Measurements from ENCODE around the gene NUSAP1. TPM values are rescaled to one million over a fixed set of nuclear protein-coding genes. Genes with fewer than 3 reads are reported as not detected.

Gene NUSAP1
- polyA plus RNA-seq, 3 donors = 2.4 to 4.0 (median 3.5) TPM

- Mint-ChIP-seq H3K4me1 (peaks cover 8% of the 10 kb centered on the region), H3K9me3 (no peaks in the 10 kb centered on the region), H3K36me3 (peaks cover 2 to 17% of the 10 kb centered on the region in 2 donors), H3K27ac (peak overlapping the region; percentile 8 to 77 (median 46)), H3K27me3 (ENCODE audit: low read depth in 3 of 3) (peaks cover 0 to 2% (median 0%) of the 10 kb centered on the region in 3 donors), H3K4me3 (no peak overlapping the region)
- H3K27me3 ChIP-seq (ENCODE audit: control insufficient read depth in 2 of 2, insufficient read depth in 2 of 2, low read length in 2 of 2) = no peaks in the 10 kb centered on the region
- intact Hi-C loops (cut with micrococcal nuclease) = no loop called here
- peaks cover 85% of the 10 kb centered on the region for H3K79me2 ChIP-seq (ENCODE audit: insufficient read depth, low read length)
- no peak overlapping the region for H2AFZ ChIP-seq (ENCODE audit: insufficient read depth, low read depth, low read length, poor library complexity, severe bottlenecking)
- H3K4me2 ChIP-seq (replicated peaks; ENCODE audit: extremely low read depth, low read length, poor library complexity, severe bottlenecking) = no peak overlapping the region
- peaks cover 54% of the 10 kb centered on the region for H4K20me1 ChIP-seq (ENCODE audit: insufficient read depth, low read length)
- H3K4me1 ChIP-seq (ENCODE audit: control insufficient read depth in 1 of 2, insufficient read depth in 2 of 2, low read length in 2 of 2) = no peaks in the 10 kb centered on the region
- H3K9me3 ChIP-seq (replicated peaks in 1 of 2; ENCODE audit: control insufficient read depth in 1 of 2, insufficient read depth in 1 of 2, low read length in 2 of 2) = no peaks in the 10 kb centered on the region
- no peak overlapping the region for H3K4me3 ChIP-seq (replicated peaks in 1 of 3; ENCODE audit: low read depth in 2 of 3, low read length in 3 of 3)
- H3K9ac ChIP-seq (ENCODE audit: insufficient read depth, low read length, poor library complexity, severe bottlenecking) = no peak overlapping the region
- H3K36me3 ChIP-seq (replicated peaks in 1 of 2; ENCODE audit: control insufficient read depth in 1 of 2, insufficient read depth in 2 of 2, low read length in 2 of 2) = peaks cover 6 to 11% of the 10 kb centered on the region in 2 donors
- TF ChIP-seq CTCF (IDR thresholded peaks at IDR 0.05) = no peak
- H3K27ac ChIP-seq (ENCODE audit: low read depth in 1 of 2, low read length in 2 of 2) = no peak overlapping the region
- 89% methylated on average over 8 of the region's 10 CpGs for WGBS (ENCODE audit: insufficient coverage)
- DNase-seq = no peak
Observed at GRCh38 chr15:41429003-41429890, 96.6 kb downstream of the NUSAP1 start.

Other genes starting within 250 kb of the NUSAP1 start
- 10 to 100 TPM in 1 of 3 donors, 1 to 10 TPM in 2; 2.3 to 13.1 (median 2.4) TPM for gene INO80, start 216.6 kb upstream of the NUSAP1 start, polyA plus RNA-seq
- under 1 TPM in 2 of 3 donors, not detected in 1; 0.04 to 0.08 TPM for gene EXD1, start 102.1 kb upstream of the NUSAP1 start, polyA plus RNA-seq
- gene CHP1, start 101.6 kb upstream of the NUSAP1 start, polyA plus RNA-seq = 10 to 100 TPM; 57.2 to 67.2 (median 58.8) TPM
- under 1 TPM; 0.05 to 0.28 (median 0.22) TPM for gene OIP5, start 290 bp upstream of the NUSAP1 start, polyA plus RNA-seq
- gene NDUFAF1, start 69.6 kb downstream of the NUSAP1 start, polyA plus RNA-seq = 10 to 100 TPM in 2 of 3 donors, 1 to 10 TPM in 1; 5.8 to 29.1 (median 26.9) TPM
- gene RTF1, start 84.2 kb downstream of the NUSAP1 start, polyA plus RNA-seq = 10 to 100 TPM; 11.2 to 19.1 (median 15.0) TPM
- under 1 TPM in 1 of 3 donors, not detected in 2; 0.31 TPM for gene ITPKA, start 161.0 kb downstream of the NUSAP1 start, polyA plus RNA-seq
- under 1 TPM in 1 of 3 donors, not detected in 2; 0.12 TPM for gene LTK, start 180.9 kb downstream of the NUSAP1 start, polyA plus RNA-seq
- 1 to 10 TPM; 2.7 to 9.9 (median 2.9) TPM for gene RPAP1, start 211.4 kb downstream of the NUSAP1 start, polyA plus RNA-seq
- gene TYRO3, start 226.3 kb downstream of the NUSAP1 start, polyA plus RNA-seq = under 1 TPM in 2 of 3 donors, not detected in 1; 0.09 to 0.12 TPM

All from CD14-positive monocyte (primary cell).